B cell (primary cell): ENCODE results near the gene HACD2. TPM values are rescaled to one million over a fixed set of nuclear protein-coding genes. Genes with fewer than 3 reads are reported as not detected.

ENCODE experiments used
- ATAC-seq: fragments of 200-7000 bp; cut with Tn5 transposase; one replicate; pipeline ENCODE4 v1.10.0; 2021; ENCODE audit warnings: low read depth, mild to moderate bottlenecking, moderate number of reproducible peaks, moderate library complexity
- CTCF ChIA-PET: fragments of 350-600 bp; sonication (Branson Sonifier 250); formaldehyde crosslinking; loops from one replicate; lab custom pipeline; 2021; ENCODE audit warnings: antibody characterized with exemption, inconsistent platforms; lab: Charles Lee
- POLR2A ChIA-PET: fragments of 350-600 bp; sonication (Branson Sonifier 250); formaldehyde crosslinking; loops from one replicate; lab custom pipeline; 2021; ENCODE audit warnings: antibody characterized with exemption; lab: Charles Lee
- DNase-seq: peaks from one replicate; pipeline ENCODE4 v3.0.0; 2013
- H2AFZ ChIP-seq: 2 replicates; pipeline ENCODE4 v1.6.1; 2012; ENCODE audit warnings: mild to moderate bottlenecking, low read depth, low read length; ENCODE audit not compliant: insufficient read depth, poor library complexity, severe bottlenecking
- H3K27ac ChIP-seq, 2 donors: 1 replicate in 1 of 2; 2 replicates in 1 of 2; pipeline ENCODE4 v1.5.1; 2012 to 2013; ENCODE audit warnings: low read length in 2 of 2, mild to moderate bottlenecking in 2 of 2, moderate library complexity in 1 of 2
- H3K27me3 ChIP-seq, 4 experiments: fragments of 200-600 bp in 1 of 4; sonication (generic) in 1 of 4; replicated peaks in 1 of 4; 1 replicate in 2 of 4; 2 replicates in 2 of 4; pipeline versions ENCODE4 v1.6.1 to v1.7.0; 2013 to 2016; ENCODE audit warnings: low read length in 3 of 4, mild to moderate bottlenecking in 2 of 4, mixed read lengths in 1 of 4, moderate library complexity in 1 of 4; ENCODE audit not compliant: insufficient read depth in 4 of 4, control insufficient read depth in 3 of 4; ENCODE audit errors: control extremely low read depth in 1 of 4
- H3K36me3 ChIP-seq, 2 experiments: replicated peaks in 1 of 2; 1 replicate in 1 of 2; 2 replicates in 1 of 2; pipeline versions ENCODE4 v1.6.1 to v1.7.1; 2013; ENCODE audit warnings: low read length in 1 of 2; ENCODE audit not compliant: insufficient read depth in 2 of 2, control insufficient read depth in 1 of 2; ENCODE audit errors: control extremely low read depth in 1 of 2, extremely low read depth in 1 of 2
- H3K4me1 ChIP-seq, 2 donors: fragments of 200-600 bp in 1 of 2; sonication (generic) in 1 of 2; 1 replicate in 1 of 2; 2 replicates in 1 of 2; pipeline versions ENCODE4 v1.5.1 to v1.6.1; 2013 to 2017; ENCODE audit warnings: low read length in 2 of 2; ENCODE audit not compliant: control insufficient read depth in 2 of 2, insufficient read depth in 2 of 2
- H3K4me2 ChIP-seq: replicated peaks from 2 replicates; pipeline ENCODE3; 2012; ENCODE audit warnings: mild to moderate bottlenecking, low read depth, low read length; ENCODE audit not compliant: poor library complexity, severe bottlenecking
- H3K4me3 ChIP-seq, 5 experiments: fragments of 200-600 bp in 1 of 5; sonication (generic) in 1 of 5; 1 replicate in 3 of 5; 2 replicates in 2 of 5; pipeline versions ENCODE4 v1.5.1 to v1.7.0; 2011 to 2016; ENCODE audit warnings: low read length in 4 of 5, mild to moderate bottlenecking in 4 of 5, low read depth in 2 of 5, control low read depth in 1 of 5, moderate library complexity in 1 of 5; ENCODE audit not compliant: insufficient read depth in 1 of 5; ENCODE audit errors: control extremely low read depth in 1 of 5, extremely low read depth in 1 of 5
- H3K79me2 ChIP-seq: fragments of 200-600 bp; sonication (generic); one replicate; pipeline ENCODE4 v1.6.0; 2016; ENCODE audit warnings: low read length; ENCODE audit not compliant: control insufficient read depth, insufficient read depth
- H3K9ac ChIP-seq: fragments of 200-600 bp; sonication (generic); 2 replicates; pipeline ENCODE4 v1.6.1; 2017; ENCODE audit warnings: mild to moderate bottlenecking, low read length, moderate library complexity
- H3K9me3 ChIP-seq, 3 donors: one replicate each; pipeline versions ENCODE4 v1.6.1 to v1.7.1; 2013; ENCODE audit warnings: low read length in 2 of 3; ENCODE audit not compliant: control insufficient read depth in 2 of 3, insufficient read depth in 1 of 3; ENCODE audit errors: control extremely low read depth in 1 of 3
- H4K20me1 ChIP-seq: 2 replicates; pipeline ENCODE4 v1.6.0; 2012; ENCODE audit warnings: mild to moderate bottlenecking, low read length; ENCODE audit not compliant: insufficient read depth, control insufficient read depth, poor library complexity, severe bottlenecking
- H3K27ac Mint-ChIP-seq: one replicate; pipeline ENCODE4 v1.8.0; 2021; ENCODE audit warnings: mixed read lengths
- H3K27me3 Mint-ChIP-seq: one replicate; pipeline ENCODE4 v1.8.0; 2021; ENCODE audit warnings: mixed read lengths
- H3K4me1 Mint-ChIP-seq: one replicate; pipeline ENCODE4 v1.8.0; 2021; ENCODE audit warnings: mixed read lengths
- H3K4me3 Mint-ChIP-seq: one replicate; pipeline ENCODE4 v1.8.0; 2021; ENCODE audit warnings: mixed read lengths
- H3K9me3 Mint-ChIP-seq: one replicate; pipeline ENCODE4 v1.8.0; 2022; ENCODE audit warnings: mixed read lengths; ENCODE audit not compliant: insufficient read depth
- CTCF ChIP-seq: fragments of 200-600 bp; IDR thresholded peaks from one replicate; pipeline ENCODE4 v1.8.0; 2022; ENCODE audit warnings: antibody characterized with exemption, mild to moderate bottlenecking
- EZH2 ChIP-seq: IDR thresholded peaks from 2 replicates; pipeline ENCODE4 v1.6.1; 2012; ENCODE audit warnings: borderline replicate concordance, low read depth, mild to moderate bottlenecking, moderate library complexity, low read length; ENCODE audit not compliant: insufficient read depth, poor library complexity, severe bottlenecking
- WGBS: methylation state at CpG from one replicate; pipeline ENCODE4 v1.1.5; 2013; ENCODE audit warnings: missing lambda C conversion rate; ENCODE audit not compliant: insufficient coverage; 5-methylcytosine and 5-hydroxymethylcytosine counted together
- intact Hi-C: fragments of 100-400 bp; cut with micrococcal nuclease; formaldehyde crosslinking; loops from one replicate; pipeline ENCODE4 v1.10.0; 2022
- polyA plus RNA-seq: library from polyadenylated mRNA; depleted of rRNA; stranded (reverse); fragments of >200 nt; gene quantifications from 2 replicates; pipeline ENCODE4 v1.2.3, GENCODE V29; 2012
- total RNA-seq, 2 donors: library from RNA; stranded (reverse); fragments of 120-200 nt in 1 of 2; gene quantifications; 1 replicate in 1 of 2; 2 replicates in 1 of 2; pipeline versions ENCODE4 v1.2.3 to v1.2.4, GENCODE V29; 2013 to 2022

HACD2 gene
- total and polyA plus RNA-seq, 2 donors (not counting 1 experiment from before 2014, with no cell fraction given), result 14.5 to 30.7 TPM

- H3K4me3 Mint-ChIP-seq, result no peak overlapping the region
- H2AFZ ChIP-seq, result no peak overlapping the region
- H3K79me2 ChIP-seq, result no peaks in the 10 kb centered on the region
- peaks cover 38% of the 10 kb centered on the region for H3K27me3 Mint-ChIP-seq
- no peaks in the 10 kb centered on the region for H3K4me1 Mint-ChIP-seq
- CTCF ChIA-PET, result no interaction called here
- H3K9me3 Mint-ChIP-seq, result no peaks in the 10 kb centered on the region
- ATAC-seq (no peak), DNase-seq (no peak)
- H3K27ac Mint-ChIP-seq, result no peak overlapping the region
- H3K27me3 ChIP-seq, result peaks cover 0 to 17% (median 2%) of the 10 kb centered on the region in 4 experiments
- H3K4me3 ChIP-seq, result no peak overlapping the region
- peaks cover 0 to 5% (median 0%) of the 10 kb centered on the region in 3 donors for H3K9me3 ChIP-seq
- intact Hi-C loops, result no loop called here
- no peak overlapping the region for H3K9ac ChIP-seq
- no peaks in the 10 kb centered on the region for H3K4me1 ChIP-seq
- no peaks in the 10 kb centered on the region for H4K20me1 ChIP-seq
- H3K4me2 ChIP-seq, result no peak overlapping the region
- WGBS, result 55% methylated on average over 5 of the region's 8 CpGs
- POLR2A ChIA-PET, result no interaction called here
- TF ChIP-seq CTCF (no peak), EZH2 (no peak)
- no peaks in the 10 kb centered on the region for H3K36me3 ChIP-seq
- H3K27ac ChIP-seq, result no peak overlapping the region
Measured at GRCh38 chr3:123459862-123460261, 125.0 kb downstream of the HACD2 start.

- H3K9me3 ChIP-seq, result peaks cover 0 to 5% (median 0%) of the 10 kb centered on the region in 3 donors
- no peaks in the 10 kb centered on the region for H3K4me1 ChIP-seq
- H3K27ac Mint-ChIP-seq, result no peak overlapping the region
- no peak overlapping the region for H3K4me3 Mint-ChIP-seq
- DNase-seq, result no peak
- ATAC-seq, result no peak
- H3K36me3 ChIP-seq, result no peaks in the 10 kb centered on the region
- no peaks in the 10 kb centered on the region for H3K79me2 ChIP-seq
- ChIA-PET POLR2A (no interaction called here), CTCF (no interaction called here)
- no peak for TF ChIP-seq CTCF
- no peak for TF ChIP-seq EZH2
- H3K4me3 ChIP-seq, result no peak overlapping the region
- H3K9me3 Mint-ChIP-seq, result no peaks in the 10 kb centered on the region
- intact Hi-C loops, result no loop called here
- H2AFZ ChIP-seq, result no peak overlapping the region
- H3K4me1 Mint-ChIP-seq, result no peaks in the 10 kb centered on the region
- no peak overlapping the region for H3K27ac ChIP-seq
- H3K9ac ChIP-seq, result no peak overlapping the region
- no peaks in the 10 kb centered on the region for H4K20me1 ChIP-seq
- peaks cover 0 to 23% (median 2%) of the 10 kb centered on the region in 4 experiments for H3K27me3 ChIP-seq
- 85% methylated on average over 4 of the region's 5 CpGs for WGBS
- H3K27me3 Mint-ChIP-seq, result peaks cover 49% of the 10 kb centered on the region
- H3K4me2 ChIP-seq, result no peak overlapping the region
Measured at GRCh38 chr3:123458255-123458654, 126.6 kb downstream of the HACD2 start.
